ENCODE measurements around the gene CCDC106. TPM values are rescaled to one million over a fixed set of nuclear protein-coding genes. Genes with fewer than 3 reads are reported as not detected.
A peak's percentile ranks its signal among the peaks of the same experiment; 100 is the strongest.

The CCDC106 gene
- total RNA-seq, 1 experiment from 2014 or later, result 17.4 TPM

- H3K27ac Mint-ChIP-seq (ENCODE audit: unreplicated experiment), result peak overlapping the region; percentile 92
- Histone ChIP-seq H3K4me1 (peaks cover 30% of the 10 kb centered on the region), H3K36me3 (ENCODE audit: control insufficient read depth, insufficient read depth, low read length) (peaks cover 5% of the 10 kb centered on the region; the same call in 1 of the 2 replicates), H3K9me3 (no peaks in the 10 kb centered on the region), H3K4me3 (ENCODE audit: low read depth, low read length) (peak overlapping the region; percentile 76), H3K27me3 (replicated peaks; ENCODE audit: control insufficient read depth, insufficient read depth, low read length) (no peaks in the 10 kb centered on the region)
- intact Hi-C loops (cut with micrococcal nuclease; ENCODE audit: unreplicated experiment), result loop anchor here (2.0 kb wide), 1 partner anchor 21 kb away; the partner anchor contains the start of gene U2AF2
- peaks cover 91% of the 10 kb centered on the region for H3K36me3 Mint-ChIP-seq (ENCODE audit: insufficient read depth, unreplicated experiment)
- H3K9me3 Mint-ChIP-seq (ENCODE audit: unreplicated experiment), result no peaks in the 10 kb centered on the region
- H3K27me3 Mint-ChIP-seq (ENCODE audit: insufficient read depth, unreplicated experiment), result no peaks in the 10 kb centered on the region
- H3K4me1 Mint-ChIP-seq (ENCODE audit: low read depth, unreplicated experiment), result peaks cover 41% of the 10 kb centered on the region
- CTCF ChIA-PET, result no interaction called here
- BruUV-seq (replicated peaks), result no TSS peak
- POLR2A ChIA-PET, result interaction anchor here (0.5 kb wide), 1 partner anchor 8 kb away, joined by 3 read pairs; no protein-coding TSS in a partner anchor
- no peak for DNase-seq
- no peak for TF ChIP-seq CTCF (IDR thresholded peaks at IDR 0.05; ENCODE audit: insufficient read depth in 1 of 2, low read depth in 1 of 2, low read length in 1 of 2, severe bottlenecking in 1 of 2, unreplicated experiment in 1 of 2)
- H3K4me3 Mint-ChIP-seq (ENCODE audit: unreplicated experiment), result peak overlapping the region; percentile 94
These were observed 27.8 kb downstream of the CCDC106 start for GRCh38 chr19:55675661-55676354.

GRCh38 chr19:55676383-55676782, 28.4 kb downstream of the CCDC106 start:
- TSS peak; percentile 38 for BruUV-seq (replicated peaks)
- Histone ChIP-seq H3K27me3 (replicated peaks; ENCODE audit: control insufficient read depth, insufficient read depth, low read length) (no peaks in the 10 kb centered on the region), H3K4me1 (peaks cover 30% of the 10 kb centered on the region), H3K36me3 (ENCODE audit: control insufficient read depth, insufficient read depth, low read length) (peaks cover 5% of the 10 kb centered on the region; the same call in 1 of the 2 replicates), H3K4me3 (ENCODE audit: low read depth, low read length) (peak overlapping the region; percentile 76), H3K9me3 (no peaks in the 10 kb centered on the region)
- H3K4me1 Mint-ChIP-seq (ENCODE audit: low read depth, unreplicated experiment), result peaks cover 38% of the 10 kb centered on the region
- POLR2A ChIA-PET, result interaction anchor here (0.5 kb wide), 1 partner anchor 22 kb away, joined by 4 read pairs; no protein-coding TSS in a partner anchor
- peak overlapping the region; percentile 94 for H3K4me3 Mint-ChIP-seq (ENCODE audit: unreplicated experiment)
- no peaks in the 10 kb centered on the region for H3K9me3 Mint-ChIP-seq (ENCODE audit: unreplicated experiment)
- TF ChIP-seq CTCF (IDR thresholded peaks at IDR 0.05; ENCODE audit: insufficient read depth in 1 of 2, low read depth in 1 of 2, low read length in 1 of 2, severe bottlenecking in 1 of 2, unreplicated experiment in 1 of 2), result no peak
- CTCF ChIA-PET, result interaction anchor here (0.5 kb wide), 1 partner anchor 22 kb away, joined by 3 read pairs; no protein-coding TSS in a partner anchor
- H3K36me3 Mint-ChIP-seq (ENCODE audit: insufficient read depth, unreplicated experiment), result peaks cover 91% of the 10 kb centered on the region
- H3K27ac Mint-ChIP-seq (ENCODE audit: unreplicated experiment), result peak overlapping the region; percentile 66
- DNase-seq, result no peak
- no peaks in the 10 kb centered on the region for H3K27me3 Mint-ChIP-seq (ENCODE audit: insufficient read depth, unreplicated experiment)
- intact Hi-C loops (cut with micrococcal nuclease; ENCODE audit: unreplicated experiment), result no loop called here

- POLR2A ChIA-PET, result interaction anchor here (0.5 kb wide), 1 partner anchor 23 kb away, joined by 4 read pairs; no protein-coding TSS in a partner anchor
- no peak overlapping the region for H3K4me3 ChIP-seq (ENCODE audit: low read depth, low read length)
- peak overlapping the region; percentile 94 for H3K4me3 Mint-ChIP-seq (ENCODE audit: unreplicated experiment)
- no TSS peak for BruUV-seq (replicated peaks)
- H3K27me3 Mint-ChIP-seq (ENCODE audit: insufficient read depth, unreplicated experiment), result no peaks in the 10 kb centered on the region
- no peak for TF ChIP-seq CTCF (IDR thresholded peaks at IDR 0.05; ENCODE audit: insufficient read depth in 1 of 2, low read depth in 1 of 2, low read length in 1 of 2, severe bottlenecking in 1 of 2, unreplicated experiment in 1 of 2)
- peaks cover 5% of the 10 kb centered on the region; the same call in 1 of the 2 replicates for H3K36me3 ChIP-seq (ENCODE audit: control insufficient read depth, insufficient read depth, low read length)
- no peak for DNase-seq
- peak overlapping the region; percentile 66 for H3K27ac Mint-ChIP-seq (ENCODE audit: unreplicated experiment)
- H3K36me3 Mint-ChIP-seq (ENCODE audit: insufficient read depth, unreplicated experiment), result peaks cover 88% of the 10 kb centered on the region
- no peaks in the 10 kb centered on the region for H3K27me3 ChIP-seq (replicated peaks; ENCODE audit: control insufficient read depth, insufficient read depth, low read length)
- CTCF ChIA-PET, result interaction anchor here (0.5 kb wide), 1 partner anchor 23 kb away, joined by 3 read pairs; no protein-coding TSS in a partner anchor
- H3K4me1 Mint-ChIP-seq (ENCODE audit: low read depth, unreplicated experiment), result peaks cover 34% of the 10 kb centered on the region
- intact Hi-C loops (cut with micrococcal nuclease; ENCODE audit: unreplicated experiment), result no loop called here
- peaks cover 26% of the 10 kb centered on the region for H3K4me1 ChIP-seq
- H3K9me3 ChIP-seq, result no peaks in the 10 kb centered on the region
- no peaks in the 10 kb centered on the region for H3K9me3 Mint-ChIP-seq (ENCODE audit: unreplicated experiment)
These were observed 29.0 kb downstream of the CCDC106 start for GRCh38 chr19:55676889-55677505.
